NB4 (cell line): ENCODE measurements around the gene PSTK.
A peak's percentile ranks its signal among the peaks of the same experiment; 100 is the strongest.

Experiments used
- CTCF ChIP-seq: IDR thresholded peaks from one replicate; pipeline ENCODE4 v1.5.1; 2012; ENCODE audit warnings: low read depth, low read length
- POLR2A ChIP-seq: IDR thresholded peaks from 2 replicates; pipeline ENCODE4 v1.6.1; 2011; ENCODE audit warnings: mild to moderate bottlenecking; ENCODE audit not compliant: insufficient read length; ENCODE audit errors: extremely low read depth

- TF ChIP-seq CTCF: peak; percentile 83
- TF ChIP-seq POLR2A: peak; percentile 83
Observed at GRCh38 chr10:122980209-122981065, at the start of gene PSTK.
